ENCODE results near the gene SH3PXD2A. TPM values are rescaled to one million over a fixed set of nuclear protein-coding genes. Genes with fewer than 3 reads are reported as not detected.

SH3PXD2A gene
- total and polyA plus RNA-seq, 4 donors: 23.1 to 41.2 (median 32.7) TPM

DNA sequence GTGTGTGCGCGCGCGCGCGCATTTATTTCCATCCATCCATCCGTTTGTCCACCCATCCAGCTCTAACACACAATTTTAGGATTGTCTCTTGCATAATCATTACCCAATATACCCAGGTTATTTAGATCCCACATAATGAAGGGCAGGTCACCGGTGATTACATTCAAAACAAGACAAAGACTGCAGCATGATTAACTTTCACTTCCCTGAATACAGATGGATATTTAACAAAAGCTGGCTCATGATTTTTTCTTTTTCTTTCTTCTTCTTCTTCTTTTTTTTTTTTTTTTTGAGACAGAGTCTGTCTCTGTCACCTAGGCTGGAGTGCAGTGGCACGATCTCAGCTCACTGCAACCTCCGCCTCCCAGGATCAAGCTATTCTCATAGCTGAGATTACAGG is 86.2 kb downstream of the SH3PXD2A start:
- H3K27ac ChIP-seq (ENCODE audit: low read depth, low read length): no peak overlapping the region
- WGBS (ENCODE audit: insufficient coverage): 83% methylated on average over 1 of the region's 10 CpGs
- no peak for DNase-seq (ENCODE audit: low read depth in 4 of 6, low spot score in 6 of 6)
- no peaks in the 10 kb centered on the region for H3K36me3 ChIP-seq (ENCODE audit: control insufficient read depth, insufficient read depth, low read length)
- no peak overlapping the region for H3K4me3 ChIP-seq (ENCODE audit: low read depth, low read length)
- H3K4me1 ChIP-seq (ENCODE audit: control insufficient read depth, insufficient read depth, low read length): peaks cover 21% of the 10 kb centered on the region
- H3K27me3 ChIP-seq (ENCODE audit: control insufficient read depth, insufficient read depth, low read length): no peaks in the 10 kb centered on the region
- H3K9me3 ChIP-seq (ENCODE audit: control insufficient read depth, insufficient read depth, low read length): no peaks in the 10 kb centered on the region

DNA sequence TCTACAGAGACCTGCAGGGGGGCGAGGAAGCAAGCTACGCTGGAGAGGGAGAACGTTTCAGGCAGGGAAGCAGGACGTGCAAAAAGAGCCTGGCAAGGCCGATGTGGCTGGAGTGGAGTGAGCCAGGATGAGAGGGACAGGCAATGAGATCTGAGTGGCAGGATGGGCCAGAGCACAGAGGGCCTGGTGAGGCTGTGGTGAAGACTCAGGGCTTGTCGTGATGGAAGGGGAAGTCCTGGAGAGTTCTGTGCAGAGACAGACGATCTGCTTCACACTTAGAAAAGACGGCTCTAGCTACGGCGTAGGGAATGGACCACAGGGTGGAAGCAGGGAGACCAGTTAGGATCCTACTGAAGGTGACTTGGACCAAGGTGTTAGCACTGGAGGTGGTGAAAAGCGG is 87.0 kb downstream of the SH3PXD2A start:
- 65% methylated on average over 11 of the region's 11 CpGs for WGBS (ENCODE audit: insufficient coverage)
- Histone ChIP-seq H3K36me3 (ENCODE audit: control insufficient read depth, insufficient read depth, low read length) (no peaks in the 10 kb centered on the region), H3K4me1 (ENCODE audit: control insufficient read depth, insufficient read depth, low read length) (peaks cover 29% of the 10 kb centered on the region), H3K27ac (ENCODE audit: low read depth, low read length) (peak overlapping the region; percentile 42), H3K4me3 (ENCODE audit: low read depth, low read length) (no peak overlapping the region), H3K9me3 (ENCODE audit: control insufficient read depth, insufficient read depth, low read length) (no peaks in the 10 kb centered on the region), H3K27me3 (ENCODE audit: control insufficient read depth, insufficient read depth, low read length) (no peaks in the 10 kb centered on the region)
- no peak for DNase-seq (ENCODE audit: low read depth in 4 of 6, low spot score in 6 of 6)

DNA sequence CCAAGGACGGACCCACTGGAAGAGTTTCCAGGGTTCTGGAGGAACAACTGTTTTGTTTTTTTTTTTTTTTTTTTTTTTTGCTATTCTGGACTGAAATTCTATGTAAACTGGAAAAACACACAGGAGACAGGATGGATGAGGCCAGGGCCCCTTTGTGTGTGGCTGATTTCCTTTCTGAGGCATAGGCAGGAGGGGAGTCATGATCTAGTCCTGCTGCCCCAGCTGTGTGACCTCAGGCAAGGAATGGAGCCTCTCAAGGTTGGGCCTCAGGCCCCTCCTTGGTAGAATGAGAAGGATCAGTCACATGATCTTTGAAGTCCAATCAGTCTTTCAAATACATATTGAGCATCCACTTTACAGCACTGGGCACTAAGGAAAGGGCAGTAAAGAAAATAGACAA is 87.6 kb downstream of the SH3PXD2A start:
- Histone ChIP-seq H3K27me3 (ENCODE audit: control insufficient read depth, insufficient read depth, low read length) (no peaks in the 10 kb centered on the region), H3K4me3 (ENCODE audit: low read depth, low read length) (no peak overlapping the region), H3K36me3 (ENCODE audit: control insufficient read depth, insufficient read depth, low read length) (no peaks in the 10 kb centered on the region), H3K4me1 (ENCODE audit: control insufficient read depth, insufficient read depth, low read length) (peaks cover 33% of the 10 kb centered on the region), H3K27ac (ENCODE audit: low read depth, low read length) (peak overlapping the region; percentile 42), H3K9me3 (ENCODE audit: control insufficient read depth, insufficient read depth, low read length) (no peaks in the 10 kb centered on the region)
- WGBS (ENCODE audit: insufficient coverage): no CpG with 5 or more reads among the region's 1 CpG
- no peak for DNase-seq (ENCODE audit: low read depth in 4 of 6, low spot score in 6 of 6)

DNA sequence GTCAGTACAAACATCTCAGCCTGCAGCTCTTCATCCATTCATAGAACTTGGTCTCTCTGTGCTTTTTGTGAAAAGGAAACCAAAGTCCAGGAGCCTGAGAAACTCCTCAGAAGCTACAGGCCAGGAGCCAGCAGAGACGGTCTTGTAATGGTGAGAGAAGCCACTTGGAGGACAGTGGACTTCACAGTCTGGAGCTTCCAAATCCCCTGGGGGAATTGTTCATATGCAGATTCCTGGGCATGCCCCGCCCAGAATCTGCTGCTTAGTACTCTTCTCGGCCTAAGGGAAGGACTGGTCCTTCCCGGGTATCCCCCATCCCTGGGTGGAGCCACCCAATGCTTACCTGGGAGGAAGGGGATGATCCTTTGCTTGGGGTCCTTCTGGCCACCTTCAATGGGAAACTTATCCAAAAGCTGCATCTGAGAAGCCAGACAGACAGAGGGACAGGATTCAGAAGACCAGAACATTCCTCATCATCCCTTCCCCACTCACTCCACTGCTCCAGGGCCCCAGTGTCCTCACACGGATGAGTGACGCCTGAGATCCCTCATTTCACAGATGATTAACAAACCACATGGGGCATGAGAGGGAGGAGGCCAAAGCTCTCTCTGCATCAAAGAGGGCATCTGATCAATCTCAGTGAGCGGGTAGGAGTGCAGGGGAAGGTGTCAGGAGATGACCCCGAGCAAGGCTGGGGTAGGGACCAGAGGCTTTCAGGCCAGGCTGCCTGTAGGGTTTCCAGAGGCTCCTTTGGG is 88.4 kb downstream of the SH3PXD2A start:
- WGBS (ENCODE audit: insufficient coverage): 61% methylated on average over 6 of the region's 8 CpGs
- Histone ChIP-seq H3K36me3 (ENCODE audit: control insufficient read depth, insufficient read depth, low read length) (no peaks in the 10 kb centered on the region), H3K27me3 (ENCODE audit: control insufficient read depth, insufficient read depth, low read length) (no peaks in the 10 kb centered on the region), H3K9me3 (ENCODE audit: control insufficient read depth, insufficient read depth, low read length) (no peaks in the 10 kb centered on the region), H3K4me3 (ENCODE audit: low read depth, low read length) (no peak overlapping the region), H3K4me1 (ENCODE audit: control insufficient read depth, insufficient read depth, low read length) (peaks cover 25% of the 10 kb centered on the region), H3K27ac (ENCODE audit: low read depth, low read length) (peak overlapping the region; percentile 18)
- no peak for DNase-seq (ENCODE audit: low read depth in 4 of 6, low spot score in 6 of 6)

DNA sequence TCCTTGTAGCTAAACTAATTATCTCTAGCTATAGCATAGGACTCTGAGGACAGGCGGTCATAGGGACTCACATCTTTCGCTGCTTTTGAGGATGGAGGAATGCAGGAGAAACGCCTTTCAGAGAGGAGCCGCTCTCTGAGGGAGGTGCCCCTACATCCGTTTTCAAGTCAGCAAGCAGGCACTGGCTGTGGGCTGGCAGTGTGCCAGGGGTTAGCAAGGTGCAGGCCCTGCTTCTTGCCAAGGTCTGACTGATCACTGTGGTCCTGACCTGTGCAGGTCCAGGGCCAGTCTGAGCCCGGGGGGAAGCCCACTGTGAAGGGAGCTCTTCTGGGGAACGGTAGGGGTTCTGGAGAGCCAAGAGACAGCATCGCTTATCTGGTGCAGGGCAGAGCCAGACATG is 89.4 kb downstream of the SH3PXD2A start:
- Histone ChIP-seq H3K9me3 (ENCODE audit: control insufficient read depth, insufficient read depth, low read length) (no peaks in the 10 kb centered on the region), H3K36me3 (ENCODE audit: control insufficient read depth, insufficient read depth, low read length) (no peaks in the 10 kb centered on the region), H3K4me1 (ENCODE audit: control insufficient read depth, insufficient read depth, low read length) (peaks cover 23% of the 10 kb centered on the region), H3K27me3 (ENCODE audit: control insufficient read depth, insufficient read depth, low read length) (no peaks in the 10 kb centered on the region), H3K27ac (ENCODE audit: low read depth, low read length) (no peak overlapping the region), H3K4me3 (ENCODE audit: low read depth, low read length) (no peak overlapping the region)
- DNase-seq (ENCODE audit: low read depth in 4 of 6, low spot score in 6 of 6): no peak
- 74% methylated on average over 8 of the region's 8 CpGs for WGBS (ENCODE audit: insufficient coverage)

DNA sequence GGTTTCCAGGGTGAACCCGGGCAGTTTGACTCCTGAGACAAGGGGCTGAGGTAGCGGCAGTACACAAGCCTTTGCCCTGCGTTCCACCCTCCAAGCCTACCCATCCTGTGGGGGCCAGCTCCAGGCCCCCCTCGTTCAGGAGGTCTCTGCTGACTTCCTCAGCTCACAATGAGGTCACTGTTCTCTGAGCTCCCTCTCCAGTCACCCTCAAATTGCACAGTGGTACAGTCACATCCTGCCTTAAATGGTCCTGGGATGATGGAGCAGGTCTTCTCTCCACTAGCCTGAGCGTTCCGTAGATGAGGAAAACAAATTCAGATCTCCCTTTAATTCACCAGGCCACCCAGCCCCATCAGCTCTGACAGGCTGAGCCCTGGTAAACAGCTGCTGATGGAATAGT is 90.2 kb downstream of the SH3PXD2A start:
- no peak overlapping the region for H3K27ac ChIP-seq (ENCODE audit: low read depth, low read length)
- no peak for DNase-seq (ENCODE audit: low read depth in 4 of 6, low spot score in 6 of 6)

DNA sequence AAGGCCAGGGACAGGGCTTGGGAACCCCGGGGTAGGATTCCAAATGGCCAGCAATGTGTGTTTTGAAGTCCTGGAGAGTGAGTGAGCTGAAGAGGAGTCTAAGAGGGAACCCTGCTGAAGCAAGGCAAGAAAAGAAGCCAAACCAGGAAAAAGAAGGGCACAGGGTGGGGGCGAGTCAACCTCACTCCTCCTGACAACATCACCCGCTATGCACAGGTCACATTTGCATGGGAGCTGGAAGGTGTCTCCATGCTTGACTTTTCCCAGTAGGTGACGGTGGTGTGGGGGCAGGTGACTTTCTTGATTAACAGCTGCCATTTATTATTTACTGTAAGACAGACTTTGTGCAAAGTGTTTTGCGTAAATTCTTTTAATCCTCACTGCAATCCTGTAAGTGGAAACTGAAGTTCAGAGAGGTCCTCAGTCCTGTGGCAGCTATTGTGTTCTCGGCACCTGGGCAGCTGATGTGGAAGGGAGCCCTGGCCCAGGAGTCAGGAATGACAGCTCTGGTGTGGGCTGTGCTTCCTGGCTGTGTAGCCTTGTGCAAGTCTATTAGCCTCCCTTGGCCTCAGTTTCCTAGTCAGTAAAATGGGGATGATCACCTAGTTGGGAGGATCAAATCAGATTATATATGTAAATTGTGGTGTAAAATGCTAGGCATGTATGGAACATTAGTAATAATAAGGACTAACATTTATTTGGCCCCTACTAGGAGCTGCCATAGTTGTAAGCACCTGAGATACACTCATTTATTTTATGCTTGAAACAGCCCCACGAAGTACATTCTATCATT is 90.9 kb downstream of the SH3PXD2A start:
- H3K27me3 ChIP-seq (ENCODE audit: control insufficient read depth, insufficient read depth, low read length): no peaks in the 10 kb centered on the region
- no peak overlapping the region for H3K27ac ChIP-seq (ENCODE audit: low read depth, low read length)
- no peaks in the 10 kb centered on the region for H3K36me3 ChIP-seq (ENCODE audit: control insufficient read depth, insufficient read depth, low read length)
- DNase-seq (ENCODE audit: low read depth in 4 of 6, low spot score in 6 of 6): no peak
- peaks cover 26% of the 10 kb centered on the region for H3K4me1 ChIP-seq (ENCODE audit: control insufficient read depth, insufficient read depth, low read length)
- H3K4me3 ChIP-seq (ENCODE audit: low read depth, low read length): no peak overlapping the region
- WGBS (ENCODE audit: insufficient coverage): 67% methylated on average over 3 of the region's 7 CpGs
- H3K9me3 ChIP-seq (ENCODE audit: control insufficient read depth, insufficient read depth, low read length): no peaks in the 10 kb centered on the region

More for the DNA sequence above, 90.2 kb downstream of the SH3PXD2A start:
- no peak overlapping the region for H3K4me3 ChIP-seq (ENCODE audit: low read depth, low read length)
- H3K27me3 ChIP-seq (ENCODE audit: control insufficient read depth, insufficient read depth, low read length): no peaks in the 10 kb centered on the region
- H3K9me3 ChIP-seq (ENCODE audit: control insufficient read depth, insufficient read depth, low read length): no peaks in the 10 kb centered on the region
- H3K36me3 ChIP-seq (ENCODE audit: control insufficient read depth, insufficient read depth, low read length): no peaks in the 10 kb centered on the region
- WGBS (ENCODE audit: insufficient coverage): 76% methylated on average over 4 of the region's 6 CpGs
- H3K4me1 ChIP-seq (ENCODE audit: control insufficient read depth, insufficient read depth, low read length): peaks cover 23% of the 10 kb centered on the region

DNA sequence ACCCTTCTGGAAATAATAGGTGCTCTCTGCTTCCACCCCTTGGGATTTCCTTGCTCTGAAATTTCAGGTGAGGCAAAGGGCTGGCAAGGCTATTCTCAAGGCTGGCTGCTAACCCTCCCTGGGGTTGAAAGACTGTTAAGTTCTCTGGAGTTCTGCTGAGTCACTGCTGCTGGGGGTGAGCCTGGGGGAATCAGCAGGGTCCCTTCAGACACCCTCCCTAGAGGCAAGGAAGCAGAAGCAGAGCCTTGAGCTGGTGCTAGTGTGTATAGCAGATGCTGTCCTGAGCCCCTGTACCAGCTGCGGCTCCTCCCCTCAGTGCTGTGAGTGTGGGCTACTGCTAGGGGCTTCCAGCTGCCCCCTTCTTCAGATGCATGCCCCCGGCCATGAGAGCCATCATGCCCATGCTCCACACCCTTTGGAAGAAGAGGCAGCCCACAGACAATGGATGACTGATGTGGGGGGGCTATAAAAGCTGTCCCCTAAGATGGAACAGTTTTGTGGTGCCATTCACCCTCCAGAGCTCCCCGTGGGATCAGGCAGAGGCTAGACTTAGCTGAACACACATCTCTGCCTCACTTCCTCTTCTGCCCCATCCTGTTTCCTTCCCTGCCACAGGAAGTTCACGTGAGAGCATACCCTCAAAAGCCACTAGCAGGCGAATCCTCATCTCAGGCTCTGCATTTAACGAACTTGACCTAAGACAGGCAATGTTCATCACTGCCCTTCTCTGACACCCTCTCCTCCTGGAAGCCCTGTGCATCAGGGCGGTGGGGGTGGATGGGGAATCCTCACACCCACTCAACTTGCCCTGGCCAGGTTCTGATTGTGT is 91.8 kb downstream of the SH3PXD2A start:
- no peak for DNase-seq (ENCODE audit: low read depth in 4 of 6, low spot score in 6 of 6)
- no peak overlapping the region for H3K4me3 ChIP-seq (ENCODE audit: low read depth, low read length)
- no peaks in the 10 kb centered on the region for H3K27me3 ChIP-seq (ENCODE audit: control insufficient read depth, insufficient read depth, low read length)
- H3K27ac ChIP-seq (ENCODE audit: low read depth, low read length): no peak overlapping the region
- peaks cover 34% of the 10 kb centered on the region for H3K4me1 ChIP-seq (ENCODE audit: control insufficient read depth, insufficient read depth, low read length)
- no peaks in the 10 kb centered on the region for H3K9me3 ChIP-seq (ENCODE audit: control insufficient read depth, insufficient read depth, low read length)
- WGBS (ENCODE audit: insufficient coverage): 97% methylated on average over 6 of the region's 7 CpGs
- no peaks in the 10 kb centered on the region for H3K36me3 ChIP-seq (ENCODE audit: control insufficient read depth, insufficient read depth, low read length)

DNA sequence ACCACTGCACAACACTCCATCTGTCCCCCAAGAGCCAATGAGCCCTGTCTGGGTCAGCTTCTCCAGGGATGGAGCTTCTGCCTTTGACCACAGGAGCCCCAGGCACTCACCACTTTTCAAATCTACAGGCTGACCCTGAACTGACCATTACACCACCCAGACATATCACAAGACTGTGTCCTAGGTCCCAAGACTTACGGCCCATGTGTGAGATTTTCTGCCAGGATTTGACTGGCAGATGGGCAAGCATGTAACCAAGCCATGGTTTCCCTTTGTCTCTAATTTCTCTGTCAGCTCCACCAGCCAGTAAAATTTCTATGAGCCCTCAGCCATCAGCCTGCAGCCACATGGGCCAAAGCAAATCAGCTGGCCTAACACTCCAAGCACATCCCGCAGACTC is 92.5 kb downstream of the SH3PXD2A start:
- Histone ChIP-seq H3K27me3 (ENCODE audit: control insufficient read depth, insufficient read depth, low read length) (no peaks in the 10 kb centered on the region), H3K9me3 (ENCODE audit: control insufficient read depth, insufficient read depth, low read length) (no peaks in the 10 kb centered on the region), H3K36me3 (ENCODE audit: control insufficient read depth, insufficient read depth, low read length) (no peaks in the 10 kb centered on the region), H3K4me1 (ENCODE audit: control insufficient read depth, insufficient read depth, low read length) (peaks cover 31% of the 10 kb centered on the region), H3K27ac (ENCODE audit: low read depth, low read length) (no peak overlapping the region), H3K4me3 (ENCODE audit: low read depth, low read length) (no peak overlapping the region)
- no peak for DNase-seq (ENCODE audit: low read depth in 4 of 6, low spot score in 6 of 6)
- WGBS (ENCODE audit: insufficient coverage): 75% methylated on average over 2 of the region's 2 CpGs

All from spinal cord (tissue), 10 donors.